HuH-7 (cell line): ENCODE measurements around the gene YIF1A.

Experiments used
- DNase-seq: peaks from one replicate; pipeline ENCODE4 v3.0.0; 2011; ENCODE audit warnings: low spot score

YIF1A gene

GRCh38 chr11:66288671-66289547 is at the start of gene YIF1A:
Gene YIF1A, minus strand, starts transcription at chr11:66289143. Its CDS starts 158 bp downstream, at chr11:66288985.
- peak; percentile 100 for DNase-seq

- no peak for DNase-seq
Observed at GRCh38 chr11:66337103-66337899, 48.4 kb upstream of the YIF1A start.

- DNase-seq: peak; percentile 100
Observed at GRCh38 chr11:66336234-66337102, 47.5 kb upstream of the YIF1A start, which contains the start of gene RIN1. Gene RIN1, minus strand, starts transcription at chr11:66336434. Its CDS starts 32 bp downstream, at chr11:66336402.

GRCh38 chr11:66335531-66336233 is 46.7 kb upstream of the YIF1A start:
- no peak for DNase-seq

GRCh38 chr11:66334605-66335442 is 45.9 kb upstream of the YIF1A start:
- no peak for DNase-seq

GRCh38 chr11:66333896-66334604 is 45.1 kb upstream of the YIF1A start:
- DNase-seq: no peak

GRCh38 chr11:66333220-66333877 is 44.4 kb upstream of the YIF1A start:
- no peak for DNase-seq

- no peak for DNase-seq
Observed at GRCh38 chr11:66332371-66333219, 43.7 kb upstream of the YIF1A start.

- DNase-seq: no peak
Observed at GRCh38 chr11:66331542-66332370, 42.8 kb upstream of the YIF1A start.

GRCh38 chr11:66330931-66331330 is 42.0 kb upstream of the YIF1A start:
- DNase-seq: no peak

- DNase-seq: no peak
Observed at GRCh38 chr11:66329165-66329673, 40.3 kb upstream of the YIF1A start.

GRCh38 chr11:66328302-66329144 is 39.6 kb upstream of the YIF1A start:
- peak; percentile 100 for DNase-seq

- no peak for DNase-seq
Observed at GRCh38 chr11:66328031-66328301, 39.0 kb upstream of the YIF1A start.

- DNase-seq: no peak
Observed at GRCh38 chr11:66327171-66328030, 38.5 kb upstream of the YIF1A start.
